GM13977 (cell line): ENCODE data around the gene BRAT1.
"Not testable (repeated sequence)": the region's sequence is repeated elsewhere in the genome, so short reads cannot be mapped to it uniquely, and the experiment has no call there.

Experiments
- DNase-seq: peaks from one replicate; pipeline ENCODE4 v3.0.0; 2012; ENCODE audit warnings: low spot score
- in situ Hi-C: fragments of 300-500 bp; cut with MboI; formaldehyde crosslinking; loops from one replicate; pipeline ENCODE4 v1.12.0; 2022; ENCODE audit warnings: low sequenced_read_pairs, low pct_unique_long_range_greater_than_20kb, mixed read lengths, inconsistent platforms; ENCODE audit not compliant: unreplicated experiment
- TF ChIP-seq, protein P1 (sequence below): IDR thresholded peaks from 2 replicates; pipeline ENCODE4 v1.5.1; 2012; ENCODE audit warnings: mild to moderate bottlenecking, control low read depth; ENCODE audit not compliant: insufficient read depth; ENCODE audit errors: extremely low read depth, missing control alignments

Gene BRAT1

DNA sequence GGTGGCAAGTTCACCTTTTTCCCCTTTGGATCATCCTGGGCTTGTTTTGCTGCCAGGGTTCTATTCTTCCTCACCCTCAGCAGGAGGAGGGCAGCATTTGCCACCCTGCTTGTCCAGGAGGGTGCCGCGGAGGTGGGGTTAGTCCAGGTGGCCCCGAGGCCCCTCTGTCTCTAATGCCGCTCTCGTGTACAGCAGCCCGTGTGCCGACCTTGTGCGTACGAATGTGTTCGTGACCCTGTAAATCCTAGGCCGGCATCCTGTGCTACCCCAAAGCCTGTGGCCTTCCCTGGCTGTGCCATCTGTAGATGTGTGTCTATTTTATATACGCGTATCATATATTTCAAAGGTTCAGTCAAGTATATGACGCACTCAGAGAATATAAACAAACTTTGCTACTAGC, 14.1 kb upstream of the BRAT1 start:
- no peak for DNase-seq
- TF ChIP-seq, protein P1, sequence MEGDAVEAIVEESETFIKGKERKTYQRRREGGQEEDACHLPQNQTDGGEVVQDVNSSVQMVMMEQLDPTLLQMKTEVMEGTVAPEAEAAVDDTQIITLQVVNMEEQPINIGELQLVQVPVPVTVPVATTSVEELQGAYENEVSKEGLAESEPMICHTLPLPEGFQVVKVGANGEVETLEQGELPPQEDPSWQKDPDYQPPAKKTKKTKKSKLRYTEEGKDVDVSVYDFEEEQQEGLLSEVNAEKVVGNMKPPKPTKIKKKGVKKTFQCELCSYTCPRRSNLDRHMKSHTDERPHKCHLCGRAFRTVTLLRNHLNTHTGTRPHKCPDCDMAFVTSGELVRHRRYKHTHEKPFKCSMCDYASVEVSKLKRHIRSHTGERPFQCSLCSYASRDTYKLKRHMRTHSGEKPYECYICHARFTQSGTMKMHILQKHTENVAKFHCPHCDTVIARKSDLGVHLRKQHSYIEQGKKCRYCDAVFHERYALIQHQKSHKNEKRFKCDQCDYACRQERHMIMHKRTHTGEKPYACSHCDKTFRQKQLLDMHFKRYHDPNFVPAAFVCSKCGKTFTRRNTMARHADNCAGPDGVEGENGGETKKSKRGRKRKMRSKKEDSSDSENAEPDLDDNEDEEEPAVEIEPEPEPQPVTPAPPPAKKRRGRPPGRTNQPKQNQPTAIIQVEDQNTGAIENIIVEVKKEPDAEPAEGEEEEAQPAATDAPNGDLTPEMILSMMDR = no peak
- in situ Hi-C loops = no loop called here

DNA sequence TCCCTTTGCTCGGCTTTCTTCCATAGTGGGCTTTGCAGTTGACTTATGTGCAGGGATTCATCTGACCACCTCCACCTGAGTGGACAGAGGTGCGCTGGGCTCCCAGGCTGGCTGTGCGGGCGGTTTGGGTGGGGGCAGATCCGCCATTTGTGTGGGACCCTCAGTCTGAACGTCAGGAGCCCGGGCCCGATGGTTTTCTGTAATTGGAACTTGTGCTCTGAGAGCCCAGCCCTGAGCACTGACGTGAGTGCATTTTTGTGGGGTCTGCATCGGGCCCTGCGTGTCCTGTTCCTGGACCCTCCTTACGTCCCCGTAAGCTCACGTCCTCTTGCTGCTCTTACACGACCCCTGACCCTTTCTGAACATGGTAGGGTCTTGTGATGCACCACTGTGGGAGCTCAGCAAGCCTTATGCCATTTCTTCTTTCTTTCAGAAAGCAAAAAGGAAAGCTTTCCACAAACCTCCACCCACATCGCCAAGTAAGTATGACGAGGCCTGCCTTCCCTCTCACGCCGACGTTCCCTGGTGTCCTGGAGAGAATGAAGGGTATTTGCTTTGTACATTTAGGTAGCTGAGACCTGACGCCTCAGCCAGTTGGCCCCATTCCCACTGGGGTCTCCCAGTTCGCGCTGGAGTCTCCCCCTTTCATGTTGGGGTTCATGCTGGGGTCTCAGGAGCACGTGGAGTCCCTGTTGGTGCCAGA, 13.3 kb upstream of the BRAT1 start:
- TF ChIP-seq, protein P1 = no peak
- DNase-seq = no peak
- in situ Hi-C loops = no loop called here

DNA sequence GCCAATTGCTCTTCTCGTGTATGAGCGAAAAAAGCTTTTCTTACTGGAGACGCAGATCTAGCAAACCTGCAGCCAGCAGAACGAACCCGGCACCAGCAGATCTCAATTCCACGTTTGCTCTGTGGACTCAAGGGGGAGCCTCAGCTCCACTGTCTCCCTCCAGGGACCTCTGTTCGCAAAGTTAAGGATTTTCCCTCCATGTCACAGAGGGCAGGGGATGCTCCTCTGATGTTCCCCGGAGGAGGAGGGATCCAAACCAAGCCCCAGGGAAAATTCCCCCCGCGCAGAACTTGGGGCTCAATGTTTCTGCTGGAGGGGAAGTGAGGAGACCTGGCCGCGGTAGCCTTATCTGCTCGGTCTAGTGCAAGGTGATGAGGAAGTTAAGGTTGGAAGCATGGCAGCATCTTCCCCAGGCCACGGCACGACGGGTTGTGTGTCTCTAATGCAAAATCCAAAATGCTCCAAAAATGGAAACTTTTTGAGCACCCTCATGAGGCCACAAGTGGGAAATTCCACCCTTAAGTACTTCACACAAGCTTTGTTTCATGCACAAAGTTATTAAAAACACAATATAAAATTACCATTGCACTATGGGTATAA, 12.5 kb upstream of the BRAT1 start:
- TF ChIP-seq, protein P1 = peak; percentile 56
- DNase-seq = peak; percentile 35
- in situ Hi-C loops = no loop called here

DNA sequence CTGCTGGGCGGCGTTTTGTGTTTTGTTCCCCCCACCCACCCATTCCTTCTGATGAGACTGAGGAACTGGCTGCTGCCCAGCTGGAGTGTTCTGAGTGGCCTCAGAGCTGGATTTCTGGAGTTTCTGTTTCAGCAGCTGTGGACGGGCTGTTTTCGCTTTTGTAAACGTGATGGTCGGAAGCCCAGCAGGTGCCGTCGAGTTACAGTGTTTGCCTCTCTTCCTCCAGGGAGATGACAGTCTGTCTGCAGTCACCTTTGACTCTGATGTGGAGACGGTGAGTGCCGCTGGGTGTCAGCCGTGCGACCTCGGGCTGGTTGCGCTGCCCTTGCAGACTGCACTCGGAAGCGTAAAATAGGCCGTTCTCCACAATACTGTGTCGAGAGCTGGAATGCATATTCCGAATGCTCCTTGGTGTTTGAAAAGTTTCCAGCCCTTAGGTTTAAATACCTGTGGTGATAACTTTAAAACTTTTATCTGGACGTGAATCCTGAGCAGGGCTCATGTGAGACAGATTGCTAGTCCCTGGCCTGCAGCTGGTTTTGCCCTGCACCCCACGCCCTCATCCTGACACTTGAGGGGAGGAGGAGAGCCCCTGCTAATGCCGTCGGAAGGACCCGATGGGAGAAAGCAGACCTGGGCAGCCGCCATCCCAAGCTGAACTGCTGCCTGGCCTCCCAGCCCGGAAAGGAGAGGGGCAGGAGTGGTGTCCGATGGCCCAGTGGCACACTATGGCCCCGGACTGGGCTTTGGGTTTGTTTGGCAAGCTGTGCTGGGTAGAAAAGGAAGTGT, 11.8 kb upstream of the BRAT1 start:
- in situ Hi-C loops = no loop called here
- peak; percentile 45 for DNase-seq
- TF ChIP-seq, protein P1 = no peak

DNA sequence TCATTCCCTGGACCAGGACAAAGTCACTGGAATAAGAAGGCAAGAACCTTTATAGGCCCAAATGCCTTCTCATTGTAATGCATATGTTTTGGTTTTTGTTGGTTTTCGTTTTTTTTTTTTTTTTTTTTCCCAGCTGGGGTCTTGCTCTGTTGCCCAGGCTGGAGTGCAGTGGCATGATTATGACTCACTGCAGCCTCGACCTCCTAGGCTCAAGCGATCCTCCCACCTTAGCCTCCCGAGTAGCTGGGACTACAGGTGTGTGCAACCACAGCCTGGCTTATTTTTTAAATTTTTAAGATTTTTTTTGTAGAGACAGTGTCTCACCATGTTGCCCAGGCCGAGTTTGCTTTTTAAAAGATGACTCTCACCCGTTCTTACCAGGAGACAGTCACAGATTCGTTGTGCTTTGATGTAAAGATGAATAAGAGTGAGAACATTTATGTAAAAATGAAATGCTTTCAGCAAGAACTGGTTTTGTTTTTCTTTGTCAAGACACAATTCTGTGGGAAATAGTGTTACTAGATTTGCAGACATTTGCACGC, 11.1 kb upstream of the BRAT1 start:
- TF ChIP-seq, protein P1 = no peak
- in situ Hi-C loops = no loop called here
- DNase-seq = no peak

DNA sequence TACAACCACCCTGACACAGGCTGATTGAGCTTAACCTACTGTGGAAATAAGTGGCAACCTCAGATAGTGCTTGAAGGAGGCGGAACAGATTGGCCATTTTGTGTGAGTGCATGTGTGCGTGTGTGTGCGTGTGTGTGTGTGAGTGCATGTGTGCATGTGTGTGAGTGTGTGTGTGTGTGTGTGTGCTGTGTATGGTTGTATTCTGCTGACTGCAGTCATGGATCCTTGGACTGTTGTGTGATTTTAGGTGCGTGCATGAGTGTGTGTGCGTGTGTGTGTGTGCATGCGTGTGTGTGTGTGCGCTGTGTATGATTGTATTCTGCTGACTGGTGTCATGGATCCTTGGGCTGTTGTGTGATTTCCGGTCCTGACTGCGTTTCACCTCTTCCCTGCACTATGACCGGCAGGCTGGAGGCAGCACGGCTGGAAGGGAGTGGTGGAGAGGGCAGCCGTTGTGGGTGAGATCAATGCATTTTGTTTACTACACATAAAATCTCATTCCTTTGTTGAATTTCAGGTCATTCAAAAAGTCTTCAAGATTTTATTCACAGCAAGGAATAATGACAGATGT, 9.7 kb upstream of the BRAT1 start:
- no peak for DNase-seq
- TF ChIP-seq, protein P1 = no peak
- in situ Hi-C loops = no loop called here

DNA sequence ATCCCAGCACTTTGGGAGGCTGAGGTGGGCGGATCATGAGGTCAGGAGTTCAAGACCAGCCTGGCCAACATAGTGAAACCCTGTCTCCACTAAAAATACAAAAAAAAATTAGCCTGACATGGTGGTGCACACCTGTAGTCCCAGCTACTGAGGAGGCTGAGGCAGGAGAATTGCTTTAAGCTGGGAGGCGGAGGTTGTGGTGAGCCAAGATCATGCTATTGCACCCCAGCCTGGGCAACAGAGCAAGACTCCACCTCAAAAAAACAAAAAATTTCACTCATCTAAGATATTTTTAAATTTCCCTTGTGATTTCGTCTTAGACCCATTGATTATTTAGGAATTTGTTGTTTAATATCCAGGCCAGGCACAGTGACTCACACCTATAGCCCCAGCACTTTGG, 8.6 kb upstream of the BRAT1 start:
- in situ Hi-C loops, DNase-seq: not testable (repeated sequence)
